Stimulated activated memory B cell treated with anti-CD40 and anti-IgM and Interleukin-4, amounts not matched to agents 10 μg/mL and 1 μg/mL and 100 μg/mL, for 72 hours (primary cell): Measurements from ENCODE around the gene CHD1.
"Not testable (repeated sequence)": the region's sequence is repeated elsewhere in the genome, so short reads cannot be mapped to it uniquely, and the experiment has no call there.

Experiments used
- ATAC-seq: fragments of 150-1000 bp; cut with Tn5 transposase; 2 replicates; pipeline ENCODE4 v1.10.0; 2021
- H3K27ac Mint-ChIP-seq: one replicate; pipeline ENCODE4 v1.8.0; 2022; ENCODE audit warnings: mild to moderate bottlenecking, mixed read lengths
- H3K27me3 Mint-ChIP-seq: one replicate; pipeline ENCODE4 v1.8.0; 2022; ENCODE audit warnings: mixed read lengths
- H3K36me3 Mint-ChIP-seq: one replicate; pipeline ENCODE4 v1.8.0; 2022; ENCODE audit warnings: mixed read lengths
- H3K4me1 Mint-ChIP-seq: one replicate; pipeline ENCODE4 v1.8.0; 2022; ENCODE audit warnings: mixed read lengths
- H3K4me3 Mint-ChIP-seq: one replicate; pipeline ENCODE4 v1.8.0; 2022; ENCODE audit warnings: mild to moderate bottlenecking, moderate library complexity, mixed read lengths
- H3K9me3 Mint-ChIP-seq: one replicate; pipeline ENCODE4 v1.8.0; 2022; ENCODE audit warnings: mixed read lengths

CHD1 gene

DNA sequence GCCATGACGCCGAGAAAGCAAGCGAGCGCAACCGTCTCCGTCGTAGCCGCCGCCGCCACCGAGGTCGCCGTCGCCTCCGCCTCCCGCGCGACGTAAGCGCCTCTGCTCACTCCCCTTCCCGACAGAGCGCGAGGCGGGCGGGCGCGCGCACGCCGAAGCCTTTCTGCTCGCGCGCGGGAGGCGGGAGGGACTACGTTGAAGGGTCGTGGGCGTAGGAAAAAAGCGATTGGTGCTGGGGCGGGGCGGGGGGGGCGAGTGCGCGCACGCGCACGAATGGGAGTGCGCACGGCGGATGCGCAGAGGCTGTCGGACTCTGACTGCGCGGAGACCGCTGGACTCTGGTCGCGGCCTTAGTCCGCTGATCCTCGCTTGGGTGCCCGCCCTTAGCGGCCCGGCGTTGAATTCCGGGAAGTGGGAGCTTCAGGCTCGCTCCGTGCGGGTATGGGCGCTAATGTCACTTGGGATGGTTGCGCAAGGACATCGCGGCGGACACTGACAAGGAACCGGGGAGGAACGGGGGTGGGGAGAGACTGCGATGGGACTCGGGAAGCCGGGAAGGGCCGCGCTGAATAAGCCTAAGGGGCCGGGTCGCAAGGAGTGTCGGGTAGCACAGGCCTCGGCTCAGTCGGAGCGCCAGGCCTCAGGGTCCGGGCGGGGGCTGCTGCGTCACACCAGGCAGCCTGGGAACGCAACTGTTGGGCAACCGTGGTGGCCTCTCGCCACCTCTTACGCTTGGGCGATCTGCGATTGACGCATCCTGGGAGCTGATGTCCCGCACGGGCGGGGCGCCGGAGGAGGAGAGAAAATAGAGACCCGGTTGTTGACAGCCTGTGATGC is at the start of gene CHD1:
CHD1 (minus strand) TSS at position 135 of the 837 bp plus-strand sequence. CDS start 2,621 bp downstream, outside the sequence.
- ATAC-seq = peak; percentile 86
- no peaks in the 10 kb centered on the region for H3K27me3 Mint-ChIP-seq
- peaks cover 3% of the 10 kb centered on the region for H3K9me3 Mint-ChIP-seq
- H3K27ac Mint-ChIP-seq = peak within 1 kb of the TSS; percentile 93
- H3K36me3 Mint-ChIP-seq = peaks cover 10% of the 10 kb centered on the region
- peak within 1 kb of the TSS; percentile 96 for H3K4me3 Mint-ChIP-seq
- peaks cover 37% of the 10 kb centered on the region for H3K4me1 Mint-ChIP-seq

- Mint-ChIP-seq H3K4me3 (no peak overlapping the region), H3K27me3 (no peaks in the 10 kb centered on the region), H3K27ac (no peak overlapping the region), H3K36me3 (no peaks in the 10 kb centered on the region), H3K4me1 (peaks cover 29% of the 10 kb centered on the region), H3K9me3 (no peaks in the 10 kb centered on the region)
- ATAC-seq = no peak
Observed at GRCh38 chr5:98978528-98978927, 49.7 kb upstream of the CHD1 start.

GRCh38 chr5:98977723-98978122 is 48.9 kb upstream of the CHD1 start:
- Mint-ChIP-seq H3K4me3 (no peak overlapping the region), H3K27me3 (no peaks in the 10 kb centered on the region), H3K4me1 (peaks cover 29% of the 10 kb centered on the region), H3K27ac (peak overlapping the region; percentile 39), H3K9me3 (no peaks in the 10 kb centered on the region), H3K36me3 (no peaks in the 10 kb centered on the region)
- ATAC-seq = no peak

DNA sequence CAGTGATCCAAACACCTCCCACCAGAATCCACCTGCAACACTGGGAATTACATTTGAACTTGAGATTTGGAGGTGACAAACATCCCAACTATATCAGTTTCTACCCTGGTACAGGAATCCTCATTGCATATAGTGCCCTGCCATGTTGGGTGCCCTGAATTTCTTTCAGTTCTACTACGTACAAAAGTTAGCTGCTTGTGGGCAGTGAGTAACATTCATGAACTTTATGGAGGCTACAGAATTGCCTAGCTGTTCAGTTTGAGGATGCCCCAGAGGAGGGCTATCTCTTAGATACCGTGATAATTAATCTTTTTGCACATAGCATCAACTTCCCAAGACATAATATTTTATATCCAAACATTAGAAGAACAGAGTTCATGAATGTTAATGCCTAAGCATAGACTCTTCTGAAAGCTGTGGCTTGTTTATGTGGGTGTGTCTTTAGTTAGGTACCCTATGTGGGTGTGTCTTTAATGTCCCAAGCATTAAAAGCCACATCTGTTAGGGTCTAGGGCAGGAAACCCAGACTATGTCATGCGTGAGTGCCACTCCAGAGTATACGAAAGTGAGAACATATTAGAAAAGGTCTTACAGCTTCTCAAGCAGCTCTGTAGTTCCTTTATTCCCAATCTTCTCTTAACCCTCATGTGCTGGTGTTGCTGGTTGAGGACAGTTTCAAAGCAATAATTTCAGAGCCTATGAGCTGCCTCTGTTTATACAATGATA is 47.0 kb upstream of the CHD1 start:
- Mint-ChIP-seq H3K9me3 (no peaks in the 10 kb centered on the region), H3K27me3 (no peaks in the 10 kb centered on the region), H3K27ac (peak overlapping the region; percentile 56), H3K4me3 (no peak overlapping the region), H3K36me3 (no peaks in the 10 kb centered on the region), H3K4me1 (peaks cover 29% of the 10 kb centered on the region)
- peak; percentile 88 for ATAC-seq

- Mint-ChIP-seq H3K4me1 (peaks cover 29% of the 10 kb centered on the region), H3K27ac (peak overlapping the region; percentile 56), H3K9me3 (no peaks in the 10 kb centered on the region)
Observed at GRCh38 chr5:98975223-98975622, 46.4 kb upstream of the CHD1 start.

DNA sequence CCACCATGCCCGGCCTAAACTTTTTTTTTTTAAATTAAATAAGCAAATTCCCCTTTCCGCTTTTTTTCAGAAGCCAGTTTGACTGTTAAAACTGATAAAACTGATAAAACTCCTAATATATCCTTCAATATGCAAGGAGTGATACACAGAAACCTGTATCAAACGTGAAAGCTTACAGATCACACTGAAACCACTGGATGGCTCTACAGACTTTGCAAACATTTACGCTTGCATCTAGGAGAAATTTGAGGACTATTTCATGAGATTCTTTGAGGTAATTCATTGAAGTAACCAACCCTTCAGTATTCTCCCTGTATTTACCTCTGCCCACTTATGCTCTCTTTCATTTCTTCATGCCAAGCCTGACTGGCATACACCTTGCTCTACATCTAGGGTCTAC is 40.6 kb upstream of the CHD1 start:
- H3K4me1 Mint-ChIP-seq = peaks cover 4% of the 10 kb centered on the region
- no peak overlapping the region for H3K27ac Mint-ChIP-seq
- no peaks in the 10 kb centered on the region for H3K27me3 Mint-ChIP-seq
- no peak for ATAC-seq
- no peaks in the 10 kb centered on the region for H3K9me3 Mint-ChIP-seq
- no peaks in the 10 kb centered on the region for H3K36me3 Mint-ChIP-seq
- no peak overlapping the region for H3K4me3 Mint-ChIP-seq

More at GRCh38 chr5:98975223-98975622, 46.4 kb upstream of the CHD1 start:
- peak; percentile 57 for ATAC-seq
- Mint-ChIP-seq H3K27me3 (no peaks in the 10 kb centered on the region), H3K4me3 (no peak overlapping the region), H3K36me3 (no peaks in the 10 kb centered on the region)

- no peaks in the 10 kb centered on the region for H3K9me3 Mint-ChIP-seq
- no peak overlapping the region for H3K27ac Mint-ChIP-seq
- peaks cover 4% of the 10 kb centered on the region for H3K4me1 Mint-ChIP-seq
- H3K27me3 Mint-ChIP-seq = no peaks in the 10 kb centered on the region
- no peaks in the 10 kb centered on the region for H3K36me3 Mint-ChIP-seq
- H3K4me3 Mint-ChIP-seq = no peak overlapping the region
- no peak for ATAC-seq
Observed at GRCh38 chr5:98968056-98968564, 39.3 kb upstream of the CHD1 start.

DNA sequence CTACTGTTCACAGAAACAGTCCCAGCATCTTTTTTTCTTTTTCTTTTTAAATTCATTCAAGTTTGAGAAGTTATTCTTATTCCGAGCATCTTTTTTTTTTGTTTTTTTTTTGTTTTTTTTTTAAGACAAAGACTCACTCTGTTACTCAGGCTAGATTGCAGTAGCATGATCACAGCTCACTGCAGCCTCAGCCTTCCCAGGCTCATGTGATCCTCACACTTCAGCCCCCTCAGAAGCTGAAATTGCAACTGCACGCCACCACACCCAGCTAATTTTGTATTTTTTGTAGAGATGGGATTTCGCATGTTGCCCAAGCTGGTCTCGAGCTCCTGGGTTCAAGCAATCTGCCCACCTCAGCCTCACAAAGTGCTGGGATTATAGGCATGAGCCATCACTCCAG is 36.4 kb upstream of the CHD1 start:
- no peak for ATAC-seq
- H3K36me3 Mint-ChIP-seq = no peaks in the 10 kb centered on the region
- H3K4me1 Mint-ChIP-seq = peaks cover 15% of the 10 kb centered on the region

DNA sequence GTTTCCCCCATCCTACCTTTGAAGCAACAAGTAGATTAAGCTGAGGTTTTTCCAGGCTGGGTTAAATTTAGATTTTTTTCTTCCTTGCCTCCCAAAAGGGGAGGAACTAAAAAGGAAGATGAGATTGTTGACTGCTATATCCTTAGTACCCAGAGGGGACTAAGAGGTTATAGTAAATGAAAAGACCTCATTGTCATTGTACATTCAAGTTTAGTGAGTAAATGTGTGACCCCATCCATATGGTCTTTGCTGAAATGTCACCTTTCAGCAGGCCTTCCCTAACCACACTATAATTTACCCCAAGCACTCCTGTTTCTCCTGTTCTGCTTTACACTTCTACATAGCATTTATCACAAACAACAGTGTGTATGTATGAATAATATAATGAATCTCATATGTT is 35.8 kb upstream of the CHD1 start:
- Mint-ChIP-seq H3K27ac (no peak overlapping the region), H3K36me3 (no peaks in the 10 kb centered on the region), H3K9me3 (no peaks in the 10 kb centered on the region), H3K4me1 (peaks cover 12% of the 10 kb centered on the region), H3K4me3 (no peak overlapping the region), H3K27me3 (no peaks in the 10 kb centered on the region)
- ATAC-seq = no peak

More for the DNA sequence above, 36.4 kb upstream of the CHD1 start:
- Mint-ChIP-seq H3K27ac (no peak overlapping the region), H3K4me3 (no peak overlapping the region), H3K27me3 (no peaks in the 10 kb centered on the region), H3K9me3 (no peaks in the 10 kb centered on the region)

DNA sequence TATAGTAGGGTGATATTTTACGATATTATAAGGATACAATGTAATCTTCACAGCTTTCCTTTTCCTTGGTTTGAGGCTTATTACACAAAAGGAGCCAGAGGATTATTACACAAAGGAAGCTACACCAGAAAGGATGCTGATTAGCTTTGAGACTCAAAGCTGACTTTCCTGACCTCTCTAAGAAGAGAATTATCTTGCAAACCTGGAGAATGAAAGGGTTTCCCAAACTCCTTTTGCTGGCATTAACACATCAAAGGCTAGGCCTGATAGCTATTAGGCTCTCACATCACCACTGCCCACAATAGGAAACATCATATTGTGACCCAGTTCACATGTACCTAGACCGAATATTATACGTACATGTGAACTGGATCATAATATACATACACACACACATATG is 34.2 kb upstream of the CHD1 start:
- Mint-ChIP-seq H3K4me3 (no peak overlapping the region), H3K9me3 (no peaks in the 10 kb centered on the region), H3K36me3 (no peaks in the 10 kb centered on the region), H3K27ac (no peak overlapping the region), H3K4me1 (peaks cover 11% of the 10 kb centered on the region), H3K27me3 (no peaks in the 10 kb centered on the region)
- ATAC-seq = no peak

DNA sequence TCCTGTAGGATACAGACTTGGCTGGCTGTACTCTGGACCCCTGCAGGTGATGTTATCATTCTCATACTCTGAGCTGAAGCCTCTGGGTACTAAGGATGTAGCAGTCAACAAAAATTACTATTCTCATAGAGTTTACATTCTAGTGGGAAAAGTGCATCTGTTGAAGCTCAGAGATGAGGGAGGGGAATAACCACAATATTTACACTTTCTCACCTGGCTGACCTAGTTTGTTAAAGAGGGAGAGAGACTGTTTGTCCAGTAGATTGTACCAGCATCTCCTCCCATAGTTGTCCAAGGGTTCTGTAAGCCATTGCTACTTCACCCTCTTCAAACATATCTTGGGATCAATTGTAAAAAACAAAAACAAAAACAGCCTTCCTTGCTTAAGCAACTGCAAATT is 33.8 kb upstream of the CHD1 start:
- H3K27ac Mint-ChIP-seq = no peak overlapping the region

DNA sequence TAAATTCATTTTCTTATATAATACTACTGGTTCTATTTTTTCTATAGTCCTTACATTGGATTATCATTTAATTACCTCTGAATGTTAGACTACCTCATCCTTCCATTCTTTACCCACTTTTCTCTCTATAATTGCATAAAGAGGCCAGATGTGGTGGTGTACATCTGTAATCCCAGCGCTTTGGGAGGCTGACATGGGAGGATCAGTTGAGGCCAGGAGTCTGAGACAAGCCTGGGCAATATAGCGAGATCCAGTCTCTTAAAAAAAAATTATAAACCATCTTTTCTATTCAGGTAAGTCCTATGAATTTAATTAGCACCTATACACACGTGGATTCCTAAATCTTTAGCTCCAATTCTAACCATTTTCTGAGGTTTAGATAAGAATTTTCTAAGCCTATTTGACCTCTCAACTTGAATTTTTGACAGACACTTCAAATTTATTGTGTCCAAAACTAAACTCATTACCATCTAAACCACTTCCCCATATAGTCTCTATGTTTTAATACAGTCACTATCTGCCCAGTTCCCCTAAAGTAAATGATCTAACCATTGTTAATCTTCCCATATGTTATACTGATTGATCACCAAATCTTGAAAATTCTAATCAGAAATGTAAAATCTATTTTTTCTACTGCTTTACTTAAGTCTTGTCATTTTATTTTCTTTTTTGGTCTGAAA is 33.0 kb upstream of the CHD1 start:
- H3K4me3 Mint-ChIP-seq = no peak overlapping the region
- H3K4me1 Mint-ChIP-seq = peaks cover 11% of the 10 kb centered on the region
- H3K36me3 Mint-ChIP-seq = no peaks in the 10 kb centered on the region
- no peaks in the 10 kb centered on the region for H3K9me3 Mint-ChIP-seq
- no peak for ATAC-seq
- H3K27me3 Mint-ChIP-seq = no peaks in the 10 kb centered on the region
- no peak overlapping the region for H3K27ac Mint-ChIP-seq

More for the DNA sequence above, 33.8 kb upstream of the CHD1 start:
- Mint-ChIP-seq H3K4me1 (peaks cover 11% of the 10 kb centered on the region), H3K27me3 (no peaks in the 10 kb centered on the region), H3K36me3 (no peaks in the 10 kb centered on the region), H3K4me3 (no peak overlapping the region), H3K9me3 (no peaks in the 10 kb centered on the region)
- no peak for ATAC-seq

DNA sequence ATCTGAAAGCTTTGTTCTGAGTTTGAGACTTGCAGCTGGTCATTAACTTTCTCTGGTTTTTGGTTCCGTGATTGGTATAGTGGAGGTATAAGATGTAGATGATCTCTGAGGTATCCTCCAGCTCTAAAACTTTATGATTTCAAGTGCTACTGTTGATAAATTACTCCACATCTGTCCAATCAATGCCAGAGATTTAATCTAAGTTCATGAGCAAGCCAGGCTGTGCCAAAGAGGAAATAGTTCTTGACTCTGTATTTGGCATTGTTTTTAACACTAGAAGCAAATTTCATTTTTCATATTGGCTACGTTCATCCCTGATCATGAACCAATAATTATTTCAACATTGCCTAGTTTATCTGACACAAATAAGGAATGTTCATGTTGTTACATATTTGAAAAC is 28.5 kb upstream of the CHD1 start:
- Mint-ChIP-seq H3K27me3 (no peaks in the 10 kb centered on the region), H3K36me3 (no peaks in the 10 kb centered on the region), H3K4me3 (no peak overlapping the region), H3K27ac (no peak overlapping the region), H3K4me1 (peaks cover 7% of the 10 kb centered on the region), H3K9me3 (no peaks in the 10 kb centered on the region)
- ATAC-seq = no peak

DNA sequence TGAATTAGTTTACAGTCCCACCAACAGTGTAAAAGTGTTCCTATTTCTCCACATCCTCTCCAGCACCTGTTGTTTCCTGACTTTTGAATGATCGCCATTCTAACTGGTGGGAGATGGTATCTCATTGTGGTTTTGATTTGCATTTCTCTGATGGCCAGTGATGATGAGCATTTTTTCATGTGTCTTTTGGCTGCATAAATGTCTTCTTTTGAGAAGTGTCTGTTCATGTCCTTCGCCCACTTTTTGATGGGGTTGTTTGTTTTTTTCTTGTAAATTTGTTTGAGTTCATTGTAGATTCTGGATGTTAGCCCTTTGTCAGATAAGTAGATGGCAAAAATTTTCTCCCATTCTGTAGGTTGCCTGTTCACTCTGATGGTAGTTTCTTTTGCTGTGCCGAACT is 27.1 kb upstream of the CHD1 start:
- H3K27me3 Mint-ChIP-seq, H3K4me3 Mint-ChIP-seq, H3K9me3 Mint-ChIP-seq, H3K36me3 Mint-ChIP-seq, H3K27ac Mint-ChIP-seq, H3K4me1 Mint-ChIP-seq, ATAC-seq: not testable (repeated sequence)

DNA sequence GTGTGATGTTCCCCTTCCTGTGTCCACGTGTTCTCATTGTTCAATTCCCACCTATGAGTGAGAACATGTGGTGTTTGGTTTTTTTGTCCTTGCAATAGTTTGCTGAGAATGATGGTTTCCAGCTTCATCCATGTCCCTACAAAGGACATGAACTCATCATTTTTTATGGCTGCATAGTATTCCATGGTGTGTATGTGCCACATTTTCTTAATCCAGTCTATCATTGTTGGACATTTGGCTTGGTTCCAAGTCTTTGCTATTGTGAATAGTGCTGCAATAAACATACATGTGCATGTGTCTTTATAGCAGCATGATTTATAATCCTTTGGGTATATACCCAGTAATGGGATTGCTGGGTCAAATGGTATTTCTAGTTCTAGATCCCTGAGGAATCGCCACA is 26.7 kb upstream of the CHD1 start:
- H3K4me1 Mint-ChIP-seq, H3K4me3 Mint-ChIP-seq, H3K27me3 Mint-ChIP-seq, ATAC-seq, H3K27ac Mint-ChIP-seq, H3K9me3 Mint-ChIP-seq, H3K36me3 Mint-ChIP-seq: not testable (repeated sequence)
